Measurements from ENCODE around the gene CEP112. TPM values are rescaled to one million over a fixed set of nuclear protein-coding genes. Genes with fewer than 3 reads are reported as not detected.

The CEP112 gene
- total and polyA plus RNA-seq, 8 donors = 15.1 to 23.8 (median 19.7) TPM

DNA sequence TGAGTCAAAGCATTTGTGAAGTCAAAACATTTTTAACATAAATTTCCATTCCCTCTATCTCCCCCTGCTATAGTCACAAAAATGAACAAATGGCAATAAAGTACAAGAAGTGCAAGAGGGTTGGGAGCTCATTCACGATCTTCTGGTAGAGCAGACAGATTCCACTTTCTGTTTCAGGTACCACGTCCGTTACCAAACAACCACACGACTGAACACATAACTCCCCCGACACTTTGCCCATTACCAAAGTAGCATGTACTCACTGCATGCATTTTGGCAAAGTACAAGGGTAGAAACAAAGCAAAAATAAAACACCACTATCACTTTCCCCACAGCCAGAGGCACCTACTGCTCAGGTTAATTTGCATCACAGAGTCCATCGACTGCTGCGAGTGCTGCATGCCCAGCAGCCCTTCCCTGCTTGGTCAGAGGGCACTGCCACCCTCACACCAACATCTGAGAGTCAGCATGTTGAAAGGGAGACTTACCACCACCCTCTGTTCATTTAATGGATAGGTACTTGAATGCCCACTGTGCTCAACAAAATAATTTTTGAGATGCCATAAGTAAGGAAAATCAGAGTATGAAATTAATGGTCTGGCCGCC lies 480.2 kb downstream of the CEP112 start:
- intact Hi-C loops (cut with DNase I) = no loop called here

DNA sequence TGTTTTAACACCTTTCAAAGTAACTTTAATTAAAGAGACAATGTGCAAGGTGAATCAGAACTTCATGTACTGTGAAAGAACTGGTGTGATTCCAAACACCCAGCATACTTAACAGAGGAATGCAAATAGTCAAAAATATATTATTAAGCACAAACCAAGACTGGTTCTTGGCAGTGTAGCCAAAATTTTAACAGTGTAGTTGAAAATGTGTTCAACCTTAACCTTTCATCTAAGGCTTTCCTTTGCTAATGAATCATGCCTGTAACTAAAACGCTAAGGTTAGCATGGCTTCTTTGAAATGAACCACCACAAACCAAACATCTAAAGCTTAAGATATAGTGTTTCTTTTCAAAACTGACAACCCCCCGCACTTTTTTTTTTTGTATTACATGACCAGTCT lies 484.2 kb downstream of the CEP112 start:
- no peak for ATAC-seq
- intact Hi-C loops (cut with DNase I) = no loop called here
- Histone ChIP-seq H3K4me1 (no peaks in the 10 kb centered on the region), H3K27me3 (no peaks in the 10 kb centered on the region), H3K4me3 (no peak overlapping the region), H3K9me3 (no peaks in the 10 kb centered on the region), H3K36me3 (no peaks in the 10 kb centered on the region), H3K27ac (no peak overlapping the region)
- no peak for DNase-seq
- TF ChIP-seq, protein P1, sequence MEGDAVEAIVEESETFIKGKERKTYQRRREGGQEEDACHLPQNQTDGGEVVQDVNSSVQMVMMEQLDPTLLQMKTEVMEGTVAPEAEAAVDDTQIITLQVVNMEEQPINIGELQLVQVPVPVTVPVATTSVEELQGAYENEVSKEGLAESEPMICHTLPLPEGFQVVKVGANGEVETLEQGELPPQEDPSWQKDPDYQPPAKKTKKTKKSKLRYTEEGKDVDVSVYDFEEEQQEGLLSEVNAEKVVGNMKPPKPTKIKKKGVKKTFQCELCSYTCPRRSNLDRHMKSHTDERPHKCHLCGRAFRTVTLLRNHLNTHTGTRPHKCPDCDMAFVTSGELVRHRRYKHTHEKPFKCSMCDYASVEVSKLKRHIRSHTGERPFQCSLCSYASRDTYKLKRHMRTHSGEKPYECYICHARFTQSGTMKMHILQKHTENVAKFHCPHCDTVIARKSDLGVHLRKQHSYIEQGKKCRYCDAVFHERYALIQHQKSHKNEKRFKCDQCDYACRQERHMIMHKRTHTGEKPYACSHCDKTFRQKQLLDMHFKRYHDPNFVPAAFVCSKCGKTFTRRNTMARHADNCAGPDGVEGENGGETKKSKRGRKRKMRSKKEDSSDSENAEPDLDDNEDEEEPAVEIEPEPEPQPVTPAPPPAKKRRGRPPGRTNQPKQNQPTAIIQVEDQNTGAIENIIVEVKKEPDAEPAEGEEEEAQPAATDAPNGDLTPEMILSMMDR (IDR thresholded peaks at IDR 0.05) = no peak

More for the DNA sequence above, 480.2 kb downstream of the CEP112 start:
- Histone ChIP-seq H3K36me3 (no peaks in the 10 kb centered on the region), H3K9me3 (no peaks in the 10 kb centered on the region), H3K4me1 (no peaks in the 10 kb centered on the region), H3K27ac (no peak overlapping the region), H3K27me3 (no peaks in the 10 kb centered on the region), H3K4me3 (no peak overlapping the region)
- DNase-seq (no peak), ATAC-seq (no peak)
- TF ChIP-seq, protein P1 (IDR thresholded peaks at IDR 0.05) = no peak

DNA sequence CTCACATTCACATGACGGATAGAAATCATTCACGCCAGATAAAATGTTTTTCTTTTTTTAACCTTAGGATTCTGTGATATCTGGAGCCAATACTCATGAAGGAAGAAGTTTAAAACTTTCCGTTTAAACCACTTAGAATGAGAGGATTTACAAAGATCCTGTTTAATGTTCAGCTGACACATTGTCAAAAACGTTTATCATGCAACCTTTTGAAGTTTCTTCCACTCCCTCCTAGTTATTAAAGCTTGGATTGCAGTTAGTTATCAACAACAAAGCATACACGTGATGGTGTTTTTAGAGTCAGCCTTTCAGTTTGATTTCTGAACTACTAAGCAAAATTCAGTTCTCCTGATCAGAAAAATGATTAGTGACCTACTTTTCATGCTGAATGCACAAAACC lies 487.2 kb downstream of the CEP112 start:
- H3K9me3 ChIP-seq = no peaks in the 10 kb centered on the region
- H3K4me3 ChIP-seq = no peak overlapping the region
- DNase-seq (no peak), ATAC-seq (no peak)
- intact Hi-C loops (cut with DNase I) = no loop called here
- no peaks in the 10 kb centered on the region for H3K36me3 ChIP-seq
- H3K4me1 ChIP-seq = no peaks in the 10 kb centered on the region
- TF ChIP-seq, protein P1 (IDR thresholded peaks at IDR 0.05) = no peak
- H3K27me3 ChIP-seq = no peaks in the 10 kb centered on the region
- no peak overlapping the region for H3K27ac ChIP-seq

DNA sequence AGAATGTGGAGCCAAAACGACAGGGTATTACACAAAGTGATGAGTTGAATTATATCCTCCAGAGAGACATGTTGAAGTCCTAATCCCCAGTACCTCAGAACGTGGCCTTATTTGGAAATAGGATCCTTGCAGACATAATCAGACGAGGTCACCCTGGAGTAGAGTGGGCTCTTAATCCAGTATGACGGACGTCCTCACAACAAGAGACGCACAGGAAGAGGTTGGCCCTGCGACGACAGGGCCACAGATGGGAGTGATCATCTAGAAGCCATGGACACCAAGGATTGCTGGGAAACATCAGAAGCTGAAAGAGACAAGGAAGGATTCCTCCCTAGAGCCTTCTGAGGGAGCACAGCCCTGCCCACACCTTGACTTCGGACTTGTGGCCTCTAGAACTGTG lies 488.0 kb downstream of the CEP112 start:
- no peaks in the 10 kb centered on the region for H3K27me3 ChIP-seq
- DNase-seq (no peak), ATAC-seq (no peak)
- TF ChIP-seq, protein P1 (IDR thresholded peaks at IDR 0.05) = no peak
- H3K9me3 ChIP-seq = no peaks in the 10 kb centered on the region
- H3K27ac ChIP-seq = no peak overlapping the region
- H3K36me3 ChIP-seq = no peaks in the 10 kb centered on the region
- H3K4me1 ChIP-seq = peaks cover 0 to 3% of the 10 kb centered on the region in 2 donors
- H3K4me3 ChIP-seq = no peak overlapping the region
- intact Hi-C loops (cut with DNase I) = no loop called here

DNA sequence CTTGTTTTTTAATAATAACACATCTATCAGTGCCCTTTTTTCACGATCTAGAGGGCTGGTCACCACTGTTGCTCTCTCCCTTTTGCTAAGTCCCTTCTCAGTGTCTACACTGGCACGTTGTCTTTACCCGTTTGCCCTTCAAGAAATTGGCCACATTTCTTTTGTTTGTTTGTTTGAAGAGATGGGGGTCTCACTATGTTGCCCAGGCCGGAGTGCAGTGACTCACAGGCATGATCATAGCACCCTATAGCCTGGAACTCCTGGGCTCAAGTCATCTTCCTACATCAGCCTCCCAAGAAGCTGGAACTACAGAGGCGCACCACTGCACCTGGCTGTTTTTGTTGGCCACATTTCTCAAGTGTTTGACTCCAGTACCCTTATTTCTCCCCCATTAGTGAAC lies 492.5 kb downstream of the CEP112 start:
- Histone ChIP-seq H3K4me1 (peaks cover 0 to 8% of the 10 kb centered on the region in 2 donors), H3K27ac (no peak overlapping the region), H3K9me3 (no peaks in the 10 kb centered on the region), H3K4me3 (no peak overlapping the region), H3K27me3 (no peaks in the 10 kb centered on the region), H3K36me3 (no peaks in the 10 kb centered on the region)
- DNase-seq = no peak
- TF ChIP-seq, protein P1 (IDR thresholded peaks at IDR 0.05) = no peak
- intact Hi-C loops (cut with DNase I) = no loop called here
- no peak for ATAC-seq

Measured in left lung (tissue), 10 donors.